ENCODE results near the gene UNKL. TPM values are rescaled to one million over a fixed set of nuclear protein-coding genes. Genes with fewer than 3 reads are reported as not detected.

The UNKL gene
- total RNA-seq, 1 donor from 2014 or later: 30.7 TPM

DNA sequence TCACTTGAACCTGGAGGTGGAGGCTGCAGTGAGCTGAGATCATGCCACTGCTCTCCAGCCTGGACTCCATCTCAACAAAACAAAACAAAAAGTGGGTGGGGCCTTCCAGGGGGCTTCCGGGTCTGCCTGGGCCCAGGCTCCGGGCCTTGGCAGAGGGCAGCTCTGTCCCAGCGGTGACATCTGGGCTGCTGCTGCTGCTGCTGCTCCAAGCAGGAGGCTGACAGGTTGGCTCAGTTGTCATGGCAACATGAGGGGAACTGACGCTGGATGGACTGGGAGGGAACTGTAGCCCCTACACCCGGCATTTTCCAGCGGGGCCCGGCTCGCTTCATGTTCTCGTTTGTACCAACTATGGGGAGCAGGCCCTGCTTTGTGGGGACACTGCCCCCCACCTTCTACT lies 77.0 kb downstream of the UNKL start:
- DNase-seq: peak; percentile 62
- Mint-ChIP-seq H3K27ac (ENCODE audit: unreplicated experiment) (no peak overlapping the region), H3K4me1 (ENCODE audit: low read depth, unreplicated experiment) (peaks cover 2% of the 10 kb centered on the region), H3K9me3 (ENCODE audit: unreplicated experiment) (peaks cover 8% of the 10 kb centered on the region), H3K36me3 (ENCODE audit: unreplicated experiment) (no peaks in the 10 kb centered on the region), H3K27me3 (ENCODE audit: unreplicated experiment) (peaks cover 8% of the 10 kb centered on the region), H3K4me3 (ENCODE audit: unreplicated experiment) (no peak overlapping the region)
- TF ChIP-seq CTCF (IDR thresholded peaks at IDR 0.05; ENCODE audit: partially characterized antibody, unreplicated experiment): no peak

GRCh38 chr16:1336619-1337018 lies 77.9 kb downstream of the UNKL start:
- Mint-ChIP-seq H3K36me3 (ENCODE audit: unreplicated experiment) (no peaks in the 10 kb centered on the region), H3K27me3 (ENCODE audit: unreplicated experiment) (peaks cover 9% of the 10 kb centered on the region), H3K4me1 (ENCODE audit: low read depth, unreplicated experiment) (peaks cover 2% of the 10 kb centered on the region), H3K9me3 (ENCODE audit: unreplicated experiment) (peaks cover 6% of the 10 kb centered on the region), H3K27ac (ENCODE audit: unreplicated experiment) (no peak overlapping the region), H3K4me3 (ENCODE audit: unreplicated experiment) (no peak overlapping the region)
- no peak for TF ChIP-seq CTCF (IDR thresholded peaks at IDR 0.05; ENCODE audit: partially characterized antibody, unreplicated experiment)
- DNase-seq: no peak

GRCh38 chr16:1335996-1336395 lies 78.5 kb downstream of the UNKL start:
- H3K27me3 Mint-ChIP-seq (ENCODE audit: unreplicated experiment): peaks cover 9% of the 10 kb centered on the region
- H3K27ac Mint-ChIP-seq (ENCODE audit: unreplicated experiment): no peak overlapping the region
- TF ChIP-seq CTCF (IDR thresholded peaks at IDR 0.05; ENCODE audit: partially characterized antibody, unreplicated experiment): no peak
- peak; percentile 68 for DNase-seq
- H3K4me3 Mint-ChIP-seq (ENCODE audit: unreplicated experiment): no peak overlapping the region
- H3K36me3 Mint-ChIP-seq (ENCODE audit: unreplicated experiment): no peaks in the 10 kb centered on the region
- peaks cover 2% of the 10 kb centered on the region for H3K4me1 Mint-ChIP-seq (ENCODE audit: low read depth, unreplicated experiment)
- peaks cover 6% of the 10 kb centered on the region for H3K9me3 Mint-ChIP-seq (ENCODE audit: unreplicated experiment)

GRCh38 chr16:1335211-1335971 lies 79.1 kb downstream of the UNKL start:
- Mint-ChIP-seq H3K9me3 (ENCODE audit: unreplicated experiment) (peaks cover 4% of the 10 kb centered on the region), H3K27me3 (ENCODE audit: unreplicated experiment) (peaks cover 6% of the 10 kb centered on the region), H3K4me3 (ENCODE audit: unreplicated experiment) (peak overlapping the region; percentile 42), H3K36me3 (ENCODE audit: unreplicated experiment) (no peaks in the 10 kb centered on the region), H3K4me1 (ENCODE audit: low read depth, unreplicated experiment) (peaks cover 2% of the 10 kb centered on the region), H3K27ac (ENCODE audit: unreplicated experiment) (no peak overlapping the region)
- no peak for DNase-seq
- TF ChIP-seq CTCF (IDR thresholded peaks at IDR 0.05; ENCODE audit: partially characterized antibody, unreplicated experiment): no peak

DNA sequence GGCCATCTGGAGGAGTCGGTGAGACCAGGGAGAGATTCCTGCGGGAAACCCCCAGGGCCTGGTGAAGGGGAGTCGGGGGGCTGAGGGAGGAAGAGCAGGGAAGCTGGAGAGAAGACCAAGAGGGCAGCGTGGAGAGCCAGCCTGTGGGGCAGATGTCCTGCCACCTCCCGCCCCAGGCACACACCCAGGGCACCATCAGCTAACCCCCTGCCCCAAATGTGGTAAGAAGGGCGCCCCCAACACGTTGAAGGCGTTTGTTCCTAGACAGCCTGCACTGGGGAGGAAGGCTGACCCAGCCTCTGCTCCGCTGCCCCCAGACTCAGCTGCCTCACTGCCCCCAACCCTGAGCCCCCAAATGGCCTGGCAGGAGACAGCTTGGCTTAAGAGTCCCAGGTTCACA lies 79.8 kb downstream of the UNKL start:
- Mint-ChIP-seq H3K27me3 (ENCODE audit: unreplicated experiment) (peaks cover 6% of the 10 kb centered on the region), H3K9me3 (ENCODE audit: unreplicated experiment) (peaks cover 4% of the 10 kb centered on the region), H3K4me1 (ENCODE audit: low read depth, unreplicated experiment) (peaks cover 2% of the 10 kb centered on the region), H3K27ac (ENCODE audit: unreplicated experiment) (no peak overlapping the region), H3K4me3 (ENCODE audit: unreplicated experiment) (no peak overlapping the region), H3K36me3 (ENCODE audit: unreplicated experiment) (no peaks in the 10 kb centered on the region)
- no peak for DNase-seq
- no peak for TF ChIP-seq CTCF (IDR thresholded peaks at IDR 0.05; ENCODE audit: partially characterized antibody, unreplicated experiment)
